CD14-positive monocyte (primary cell): ENCODE data around the gene USE1. TPM values are rescaled to one million over a fixed set of nuclear protein-coding genes. Genes with fewer than 3 reads are reported as not detected.

Source experiments
- DNase-seq, 3 donors: peaks; one replicate each; pipeline ENCODE4 v3.0.0-alpha.2; 2011 to 2022
- H2AFZ ChIP-seq: 2 replicates; pipeline ENCODE4 v1.6.0; 2012; ENCODE audit warnings: mild to moderate bottlenecking, low read depth, low read length, inconsistent platforms; ENCODE audit not compliant: insufficient read depth, poor library complexity, severe bottlenecking
- H3K27ac ChIP-seq, 2 donors: 1 replicate in 1 of 2; 2 replicates in 1 of 2; pipeline ENCODE4 v1.5.1; 2012 to 2013; ENCODE audit warnings: low read length in 2 of 2, control low read depth in 1 of 2, inconsistent platforms in 1 of 2, low read depth in 1 of 2, mild to moderate bottlenecking in 1 of 2
- H3K27me3 ChIP-seq, 2 donors: one replicate each; pipeline versions ENCODE4 v1.6.0 to v1.6.1; 2011 to 2013; ENCODE audit warnings: low read length in 2 of 2; ENCODE audit not compliant: control insufficient read depth in 2 of 2, insufficient read depth in 2 of 2
- H3K36me3 ChIP-seq, 2 donors: replicated peaks in 1 of 2; 1 replicate in 1 of 2; 2 replicates in 1 of 2; pipeline versions ENCODE4 v1.5.1 to v1.6.1; 2012 to 2013; ENCODE audit warnings: low read length in 2 of 2, control low read depth in 1 of 2, inconsistent platforms in 1 of 2, mild to moderate bottlenecking in 1 of 2; ENCODE audit not compliant: insufficient read depth in 2 of 2, control insufficient read depth in 1 of 2
- H3K4me1 ChIP-seq, 2 donors: 1 replicate in 1 of 2; 2 replicates in 1 of 2; pipeline versions ENCODE4 v1.5.1 to v1.6.1; 2012 to 2013; ENCODE audit warnings: low read length in 2 of 2, control low read depth in 1 of 2, inconsistent platforms in 1 of 2, mild to moderate bottlenecking in 1 of 2, moderate library complexity in 1 of 2; ENCODE audit not compliant: insufficient read depth in 2 of 2, control insufficient read depth in 1 of 2
- H3K4me2 ChIP-seq: replicated peaks from 2 replicates; pipeline ENCODE3; 2012; ENCODE audit warnings: low read length, moderate library complexity, mild to moderate bottlenecking; ENCODE audit not compliant: poor library complexity, severe bottlenecking; ENCODE audit errors: extremely low read depth
- H3K4me3 ChIP-seq, 3 experiments: fragments of 200-600 bp in 1 of 3; sonication (generic) in 1 of 3; replicated peaks in 1 of 3; 1 replicate in 2 of 3; 2 replicates in 1 of 3; pipeline ENCODE4 v1.5.1; 2011 to 2013; ENCODE audit warnings: low read length in 3 of 3, mild to moderate bottlenecking in 3 of 3, control low read depth in 2 of 3, low read depth in 2 of 3, inconsistent platforms in 1 of 3, moderate library complexity in 1 of 3
- H3K79me2 ChIP-seq: 2 replicates; pipeline ENCODE4 v1.6.0; 2012; ENCODE audit warnings: mild to moderate bottlenecking, control low read depth, inconsistent platforms, low read length, moderate library complexity; ENCODE audit not compliant: insufficient read depth
- H3K9ac ChIP-seq: 2 replicates; pipeline ENCODE4 v1.6.0; 2017; ENCODE audit warnings: low read length, mild to moderate bottlenecking; ENCODE audit not compliant: insufficient read depth, poor library complexity, severe bottlenecking
- H3K9me3 ChIP-seq, 2 donors: replicated peaks in 1 of 2; 1 replicate in 1 of 2; 2 replicates in 1 of 2; pipeline versions ENCODE4 v1.5.1 to v1.6.1; 2012 to 2013; ENCODE audit warnings: low read length in 2 of 2, control low read depth in 1 of 2; ENCODE audit not compliant: control insufficient read depth in 1 of 2, insufficient read depth in 1 of 2
- H4K20me1 ChIP-seq: 2 replicates; pipeline ENCODE4 v1.6.0; 2012; ENCODE audit warnings: mild to moderate bottlenecking, low read length, control low read depth, moderate library complexity; ENCODE audit not compliant: insufficient read depth
- H3K27ac Mint-ChIP-seq, 7 donors: one replicate each; pipeline ENCODE4 v1.8.0; 2020; ENCODE audit warnings: mild to moderate bottlenecking in 7 of 7, mixed read lengths in 7 of 7, moderate library complexity in 6 of 7, inconsistent platforms in 2 of 7
- H3K27me3 Mint-ChIP-seq, 3 donors: one replicate each; pipeline ENCODE4 v1.8.0; 2021 to 2022; ENCODE audit warnings: low read depth in 3 of 3, mild to moderate bottlenecking in 3 of 3, mixed read lengths in 3 of 3, moderate library complexity in 3 of 3, inconsistent platforms in 1 of 3
- H3K36me3 Mint-ChIP-seq, 2 donors: one replicate each; pipeline ENCODE4 v1.8.0; 2020; ENCODE audit warnings: mixed read lengths in 2 of 2, inconsistent platforms in 1 of 2, mild to moderate bottlenecking in 1 of 2
- H3K4me1 Mint-ChIP-seq: one replicate; pipeline ENCODE4 v1.8.0; 2020; ENCODE audit warnings: mild to moderate bottlenecking, mixed read lengths
- H3K4me3 Mint-ChIP-seq, 2 donors: one replicate each; pipeline ENCODE4 v1.8.0; 2020; ENCODE audit warnings: mild to moderate bottlenecking in 2 of 2, mixed read lengths in 2 of 2, moderate library complexity in 1 of 2
- H3K9me3 Mint-ChIP-seq, 7 donors: one replicate each; pipeline ENCODE4 v1.8.0; 2020 to 2022; ENCODE audit warnings: mixed read lengths in 7 of 7, mild to moderate bottlenecking in 6 of 7, moderate library complexity in 6 of 7, inconsistent platforms in 2 of 7
- CTCF ChIP-seq: fragments of 200-600 bp; IDR thresholded peaks from one replicate; pipeline ENCODE4 v1.8.0; 2022; ENCODE audit warnings: antibody characterized with exemption, mild to moderate bottlenecking
- WGBS: methylation state at CpG from one replicate; pipeline ENCODE4 v1.1.5; 2013; ENCODE audit warnings: missing lambda C conversion rate; ENCODE audit not compliant: insufficient coverage; 5-methylcytosine and 5-hydroxymethylcytosine counted together
- intact Hi-C, 2 donors: fragments of 100-400 bp; cut with micrococcal nuclease; formaldehyde crosslinking; loops; one replicate each; pipeline versions ENCODE4 v1.15.0 to v1.15.1; 2023
- polyA plus RNA-seq, 3 donors: library from polyadenylated mRNA; depleted of rRNA in 1 of 3; unstranded in 2 of 3; stranded (reverse) in 1 of 3; fragments of 300-500 nt in 2 of 3; fragments of >200 nt in 1 of 3; fragmentation: Illumina TruSeq in 2 of 3; gene quantifications; 1 replicate in 2 of 3; 2 replicates in 1 of 3; pipeline ENCODE4 v1.2.3, GENCODE V29; 2012 to 2021

USE1 gene
- polyA plus RNA-seq, 3 donors: 26.5 to 39.8 (median 29.7) TPM

GRCh38 chr19:17235300-17235970, 20.3 kb downstream of the USE1 start:
- Histone ChIP-seq H3K9me3 (no peaks in the 10 kb centered on the region), H3K27ac (no peak overlapping the region), H3K36me3 (peaks cover 0 to 24% of the 10 kb centered on the region in 2 donors), H3K79me2 (peaks cover 8% of the 10 kb centered on the region), H3K4me3 (peak overlapping the region; percentile 47 to 81 (median 55)), H4K20me1 (peaks cover 17% of the 10 kb centered on the region), H3K4me1 (peaks cover 14 to 24% of the 10 kb centered on the region in 2 donors), H3K4me2 (peak overlapping the region; percentile 99), H2AFZ (peak overlapping the region; percentile 82), H3K9ac (peak overlapping the region; percentile 58), H3K27me3 (no peaks in the 10 kb centered on the region)
- peak; percentile 55 for TF ChIP-seq CTCF
- H3K36me3 Mint-ChIP-seq: peaks cover 15 to 31% of the 10 kb centered on the region in 2 donors
- peaks cover 0 to 1% (median 0%) of the 10 kb centered on the region in 7 donors for H3K9me3 Mint-ChIP-seq
- H3K27me3 Mint-ChIP-seq: peaks cover 0 to 4% (median 1%) of the 10 kb centered on the region in 3 donors
- WGBS: under 1% methylated on average over 72 of the region's 80 CpGs
- H3K4me1 Mint-ChIP-seq: peaks cover 14% of the 10 kb centered on the region
- intact Hi-C loops: loop anchor here in 1 of 2 donors (5.0 kb wide), 1 partner anchor 33 kb away; no protein-coding TSS in a partner anchor
- no peak overlapping the region for H3K27ac Mint-ChIP-seq
- peak overlapping the region; percentile 74 to 79 for H3K4me3 Mint-ChIP-seq
- DNase-seq: peak; percentile 71 to 77 (median 75)

GRCh38 chr19:17235971-17236777, 21.0 kb downstream of the USE1 start:
- intact Hi-C loops: loop anchor here in 1 of 2 donors (5.0 kb wide), 1 partner anchor 34 kb away; no protein-coding TSS in a partner anchor
- Histone ChIP-seq H3K4me2 (peak overlapping the region; percentile 99), H3K9me3 (no peaks in the 10 kb centered on the region), H4K20me1 (peaks cover 22% of the 10 kb centered on the region), H3K36me3 (peaks cover 0 to 17% of the 10 kb centered on the region in 2 donors), H3K4me3 (peak overlapping the region in 2 of 3 experiments; percentile 10 to 81), H2AFZ (peak overlapping the region; percentile 82), H3K79me2 (peaks cover 8% of the 10 kb centered on the region), H3K4me1 (peaks cover 14 to 24% of the 10 kb centered on the region in 2 donors), H3K9ac (peak overlapping the region; percentile 58), H3K27ac (no peak overlapping the region), H3K27me3 (no peaks in the 10 kb centered on the region)
- no peak for TF ChIP-seq CTCF
- H3K4me1 Mint-ChIP-seq: peaks cover 14% of the 10 kb centered on the region
- DNase-seq: no peak
- H3K27me3 Mint-ChIP-seq: peaks cover 1 to 4% (median 2%) of the 10 kb centered on the region in 3 donors
- H3K4me3 Mint-ChIP-seq: peak overlapping the region in 1 of 2 donors; percentile 47
- H3K27ac Mint-ChIP-seq: no peak overlapping the region
- WGBS: 50% methylated on average over 2 of the region's 27 CpGs
- H3K36me3 Mint-ChIP-seq: peaks cover 15 to 26% of the 10 kb centered on the region in 2 donors
- H3K9me3 Mint-ChIP-seq: peaks cover 0 to 4% (median 0%) of the 10 kb centered on the region in 7 donors
